Transverse colon (tissue), 4 donors: ENCODE measurements around the gene BCO2.

Experiments used
- EP300 ChIP-seq: sonication (generic); formaldehyde crosslinking; IDR thresholded peaks from one replicate; pipeline ENCODE4 v1.6.1; 2017; ENCODE audit warnings: antibody characterized with exemption, low read depth
- POLR2A ChIP-seq: fragments of 450-650 bp; IDR thresholded peaks from one replicate; pipeline ENCODE4 v1.6.1; 2016; ENCODE audit warnings: antibody characterized with exemption, mild to moderate bottlenecking, moderate library complexity
- POLR2AphosphoS5 ChIP-seq, 3 donors: sonication (generic); formaldehyde crosslinking; IDR thresholded peaks; one replicate each; pipeline ENCODE4 v1.6.1; 2016; ENCODE audit warnings: antibody characterized with exemption in 3 of 3
- TF ChIP-seq, protein P1 (sequence below), 5 experiments: fragments of 200-600 bp in 3 of 5; fragments of 450-650 bp in 2 of 5; sonication (generic) in 3 of 5; IDR thresholded peaks; 1 replicate in 2 of 5; 2 replicates in 3 of 5; pipeline ENCODE4 v1.5.1; 2016 to 2017; ENCODE audit warnings: antibody characterized with exemption in 5 of 5, inconsistent platforms in 3 of 5, mild to moderate bottlenecking in 2 of 5, moderate library complexity in 1 of 5

DNA sequence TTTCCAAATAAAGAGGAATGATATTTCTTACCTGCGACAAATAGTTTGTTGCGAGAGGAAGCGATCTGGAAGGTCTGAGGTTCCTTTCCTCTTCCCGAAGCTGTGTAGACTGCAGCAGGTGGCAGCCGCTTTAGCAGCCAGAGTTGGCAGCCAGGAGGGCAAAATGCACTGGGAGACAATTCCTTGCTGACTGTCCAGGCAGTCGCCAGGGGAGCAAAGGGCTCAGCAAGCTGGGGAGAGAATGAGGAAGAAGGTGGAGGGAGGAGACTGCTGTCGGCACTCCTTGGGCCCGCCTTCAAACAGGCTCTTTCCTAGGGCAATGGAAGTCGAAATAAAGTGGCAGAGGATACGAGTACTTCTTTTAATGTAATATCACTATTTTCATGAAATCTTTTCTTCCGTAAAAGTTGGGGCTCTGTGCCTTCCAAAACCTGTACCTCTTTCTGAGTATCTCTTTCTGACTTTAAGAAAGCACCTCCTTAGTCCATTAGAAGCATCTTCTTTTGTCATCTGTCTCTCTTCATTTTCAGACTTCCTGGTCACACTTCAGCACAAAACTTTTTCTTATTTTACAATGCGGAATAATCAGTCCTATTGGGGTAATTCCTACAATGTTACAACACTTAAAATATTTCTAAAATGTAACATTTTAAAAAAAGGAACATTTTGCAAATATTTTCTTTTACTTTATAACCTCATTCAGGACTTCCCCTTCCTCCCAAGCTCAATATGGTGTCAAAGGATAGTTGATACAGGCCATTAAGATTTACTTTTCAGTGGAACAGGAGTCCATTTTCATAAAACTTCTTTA, 11.2 kb upstream of the BCO2 start, which contains the start of gene IL18:
- TF ChIP-seq EP300 = no peak
- TF ChIP-seq, protein P1, sequence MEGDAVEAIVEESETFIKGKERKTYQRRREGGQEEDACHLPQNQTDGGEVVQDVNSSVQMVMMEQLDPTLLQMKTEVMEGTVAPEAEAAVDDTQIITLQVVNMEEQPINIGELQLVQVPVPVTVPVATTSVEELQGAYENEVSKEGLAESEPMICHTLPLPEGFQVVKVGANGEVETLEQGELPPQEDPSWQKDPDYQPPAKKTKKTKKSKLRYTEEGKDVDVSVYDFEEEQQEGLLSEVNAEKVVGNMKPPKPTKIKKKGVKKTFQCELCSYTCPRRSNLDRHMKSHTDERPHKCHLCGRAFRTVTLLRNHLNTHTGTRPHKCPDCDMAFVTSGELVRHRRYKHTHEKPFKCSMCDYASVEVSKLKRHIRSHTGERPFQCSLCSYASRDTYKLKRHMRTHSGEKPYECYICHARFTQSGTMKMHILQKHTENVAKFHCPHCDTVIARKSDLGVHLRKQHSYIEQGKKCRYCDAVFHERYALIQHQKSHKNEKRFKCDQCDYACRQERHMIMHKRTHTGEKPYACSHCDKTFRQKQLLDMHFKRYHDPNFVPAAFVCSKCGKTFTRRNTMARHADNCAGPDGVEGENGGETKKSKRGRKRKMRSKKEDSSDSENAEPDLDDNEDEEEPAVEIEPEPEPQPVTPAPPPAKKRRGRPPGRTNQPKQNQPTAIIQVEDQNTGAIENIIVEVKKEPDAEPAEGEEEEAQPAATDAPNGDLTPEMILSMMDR (IDR thresholded peaks at IDR 0.05) = peak in 1 of 5 experiments; percentile 46
- TF ChIP-seq POLR2A = peak; percentile 87
- peak; percentile 38 to 96 (median 91) for TF ChIP-seq POLR2AphosphoS5 (IDR thresholded peaks at IDR 0.05)
